Measurements from ENCODE around the gene PAX7.

GRCh38 chr1:18640228-18641004, 9.8 kb downstream of the PAX7 start:
- TF ChIP-seq POLR2A (IDR thresholded peaks at IDR 0.05; ENCODE audit: low read length) (no peak), GATA1 (IDR thresholded peaks at IDR 0.05; ENCODE audit: low read depth, low read length) (no peak)

All from erythroblast (primary cell).